Central memory CD8-positive, alpha-beta T cell (primary cell): ENCODE data around the gene KLF2.
"Not testable (repeated sequence)": the region's sequence is repeated elsewhere in the genome, so short reads cannot be mapped to it uniquely, and the experiment has no call there.

Experiments
- ATAC-seq: fragments of 150-1000 bp; cut with Tn5 transposase; replicated peaks from 2 replicates; pipeline ENCODE4 v1.10.0; 2022; ENCODE audit warnings: mild to moderate bottlenecking, moderate FRiP score, moderate number of reproducible peaks; ENCODE audit not compliant: poor library complexity, severe bottlenecking; ENCODE audit errors: extremely low read depth
- DNase-seq, 2 donors: peaks; one replicate each; pipeline ENCODE4 v3.0.0; 2021; ENCODE audit warnings: low spot score in 2 of 2
- H3K27ac Mint-ChIP-seq: one replicate; pipeline ENCODE4 v1.8.0; 2022; ENCODE audit warnings: low read depth, mild to moderate bottlenecking, moderate library complexity, mixed read lengths
- H3K27me3 Mint-ChIP-seq: one replicate; pipeline ENCODE4 v1.8.0; 2022; ENCODE audit warnings: mixed read lengths
- H3K36me3 Mint-ChIP-seq: one replicate; pipeline ENCODE4 v1.8.0; 2022; ENCODE audit warnings: mild to moderate bottlenecking, moderate library complexity, mixed read lengths; ENCODE audit not compliant: insufficient read depth
- H3K4me1 Mint-ChIP-seq: one replicate; pipeline ENCODE4 v1.8.0; 2022; ENCODE audit warnings: mixed read lengths
- H3K4me3 Mint-ChIP-seq: one replicate; pipeline ENCODE4 v1.8.0; 2022; ENCODE audit warnings: mild to moderate bottlenecking, moderate library complexity, mixed read lengths
- H3K9me3 Mint-ChIP-seq: one replicate; pipeline ENCODE4 v1.8.0; 2022; ENCODE audit warnings: mixed read lengths

Gene KLF2

GRCh38 chr19:16295057-16295456 is 29.6 kb upstream of the KLF2 start:
- DNase-seq (no peak), ATAC-seq (no peak)
- Mint-ChIP-seq H3K27me3 (no peaks in the 10 kb centered on the region), H3K36me3 (peaks cover 2% of the 10 kb centered on the region), H3K4me3 (no peak overlapping the region), H3K27ac (no peak overlapping the region), H3K4me1 (peaks cover 8% of the 10 kb centered on the region), H3K9me3 (no peaks in the 10 kb centered on the region)

GRCh38 chr19:16296713-16297112 is 27.9 kb upstream of the KLF2 start:
- H3K27me3 Mint-ChIP-seq = no peaks in the 10 kb centered on the region
- DNase-seq = no peak
- H3K36me3 Mint-ChIP-seq = peaks cover 1% of the 10 kb centered on the region
- no peak overlapping the region for H3K27ac Mint-ChIP-seq
- no peak for ATAC-seq
- H3K9me3 Mint-ChIP-seq = no peaks in the 10 kb centered on the region
- no peak overlapping the region for H3K4me3 Mint-ChIP-seq
- peaks cover 8% of the 10 kb centered on the region for H3K4me1 Mint-ChIP-seq

GRCh38 chr19:16297575-16298178 is 26.9 kb upstream of the KLF2 start:
- H3K36me3 Mint-ChIP-seq = no peaks in the 10 kb centered on the region
- peaks cover 8% of the 10 kb centered on the region for H3K4me1 Mint-ChIP-seq

GRCh38 chr19:16298334-16298733 is 26.3 kb upstream of the KLF2 start:
- H3K27me3 Mint-ChIP-seq = no peaks in the 10 kb centered on the region

More at GRCh38 chr19:16297575-16298178, 26.9 kb upstream of the KLF2 start:
- Mint-ChIP-seq H3K4me3 (no peak overlapping the region), H3K9me3 (no peaks in the 10 kb centered on the region), H3K27me3 (no peaks in the 10 kb centered on the region), H3K27ac (no peak overlapping the region)
- DNase-seq (no peak), ATAC-seq (no peak)

GRCh38 chr19:16301999-16302694 is 22.5 kb upstream of the KLF2 start:
- Mint-ChIP-seq H3K9me3 (no peaks in the 10 kb centered on the region), H3K27ac (no peak overlapping the region), H3K36me3 (no peaks in the 10 kb centered on the region), H3K4me1 (peaks cover 6% of the 10 kb centered on the region), H3K4me3 (no peak overlapping the region), H3K27me3 (no peaks in the 10 kb centered on the region)
- DNase-seq (no peak), ATAC-seq (no peak)

More at GRCh38 chr19:16298334-16298733, 26.3 kb upstream of the KLF2 start:
- H3K4me1 Mint-ChIP-seq = peaks cover 8% of the 10 kb centered on the region
- no peak for DNase-seq
- ATAC-seq = no peak
- H3K4me3 Mint-ChIP-seq = no peak overlapping the region
- H3K9me3 Mint-ChIP-seq = no peaks in the 10 kb centered on the region
- no peak overlapping the region for H3K27ac Mint-ChIP-seq
- no peaks in the 10 kb centered on the region for H3K36me3 Mint-ChIP-seq

GRCh38 chr19:16303755-16304154 is 20.9 kb upstream of the KLF2 start:
- H3K36me3 Mint-ChIP-seq = no peaks in the 10 kb centered on the region
- H3K4me1 Mint-ChIP-seq = no peaks in the 10 kb centered on the region
- ATAC-seq (no peak), DNase-seq (no peak)
- no peak overlapping the region for H3K27ac Mint-ChIP-seq
- H3K9me3 Mint-ChIP-seq = no peaks in the 10 kb centered on the region
- H3K4me3 Mint-ChIP-seq = no peak overlapping the region
- no peaks in the 10 kb centered on the region for H3K27me3 Mint-ChIP-seq

GRCh38 chr19:16304511-16304910 is 20.1 kb upstream of the KLF2 start:
- not testable (repeated sequence) for H3K9me3 Mint-ChIP-seq, H3K27ac Mint-ChIP-seq, H3K27me3 Mint-ChIP-seq, H3K4me3 Mint-ChIP-seq, H3K4me1 Mint-ChIP-seq, ATAC-seq, H3K36me3 Mint-ChIP-seq, DNase-seq

GRCh38 chr19:16305060-16305459 is 19.6 kb upstream of the KLF2 start:
- H3K4me1 Mint-ChIP-seq, H3K4me3 Mint-ChIP-seq, ATAC-seq, H3K27ac Mint-ChIP-seq, DNase-seq, H3K9me3 Mint-ChIP-seq, H3K27me3 Mint-ChIP-seq, H3K36me3 Mint-ChIP-seq: not testable (repeated sequence)

- H3K4me3 Mint-ChIP-seq = no peak overlapping the region
- no peaks in the 10 kb centered on the region for H3K27me3 Mint-ChIP-seq
- no peaks in the 10 kb centered on the region for H3K4me1 Mint-ChIP-seq
- ATAC-seq (no peak), DNase-seq (no peak)
- H3K27ac Mint-ChIP-seq = no peak overlapping the region
- no peaks in the 10 kb centered on the region for H3K9me3 Mint-ChIP-seq
- H3K36me3 Mint-ChIP-seq = peaks cover 3% of the 10 kb centered on the region
Measured at GRCh38 chr19:16306728-16307402, 17.8 kb upstream of the KLF2 start.

GRCh38 chr19:16308081-16308480 is 16.5 kb upstream of the KLF2 start:
- ATAC-seq = no peak
- Mint-ChIP-seq H3K4me1 (no peaks in the 10 kb centered on the region), H3K4me3 (no peak overlapping the region), H3K9me3 (no peaks in the 10 kb centered on the region), H3K27ac (no peak overlapping the region), H3K36me3 (peaks cover 3% of the 10 kb centered on the region), H3K27me3 (no peaks in the 10 kb centered on the region)
- DNase-seq = no peak

GRCh38 chr19:16309643-16310042 is 15.0 kb upstream of the KLF2 start:
- Mint-ChIP-seq H3K4me1 (no peaks in the 10 kb centered on the region), H3K4me3 (no peak overlapping the region), H3K36me3 (peaks cover 3% of the 10 kb centered on the region), H3K27ac (no peak overlapping the region), H3K9me3 (no peaks in the 10 kb centered on the region), H3K27me3 (no peaks in the 10 kb centered on the region)
- no peak for ATAC-seq
- DNase-seq = no peak

- no peak for DNase-seq
- peaks cover 5% of the 10 kb centered on the region for H3K4me1 Mint-ChIP-seq
- no peak overlapping the region for H3K4me3 Mint-ChIP-seq
- no peaks in the 10 kb centered on the region for H3K27me3 Mint-ChIP-seq
- no peak for ATAC-seq
- no peaks in the 10 kb centered on the region for H3K9me3 Mint-ChIP-seq
- no peaks in the 10 kb centered on the region for H3K36me3 Mint-ChIP-seq
- H3K27ac Mint-ChIP-seq = no peak overlapping the region
Measured at GRCh38 chr19:16315825-16316505, 8.7 kb upstream of the KLF2 start.
